Erythroblast (primary cell): ENCODE results near the gene ZNF385D.

Source experiments
- GATA1 ChIP-seq: IDR thresholded peaks from 2 replicates; pipeline ENCODE4 v1.6.1; 2011; ENCODE audit warnings: low read depth, mild to moderate bottlenecking, control low read depth, low read length, moderate library complexity
- POLR2A ChIP-seq: IDR thresholded peaks from 2 replicates; pipeline ENCODE4 v1.6.1; 2011; ENCODE audit warnings: mild to moderate bottlenecking, low read length

GRCh38 chr3:21441821-21442220 lies 309.2 kb downstream of the ZNF385D start:
- TF ChIP-seq POLR2A = no peak
- no peak for TF ChIP-seq GATA1
